Mesenchymal stem cell (in vitro differentiated cells and primary cell): ENCODE results near the gene MEAK7.

ENCODE experiments used
- DNase-seq: peaks from one replicate; pipeline ENCODE4 v3.0.0-alpha.2; 2013
- H2AFZ ChIP-seq: one replicate; pipeline ENCODE4 v1.6.1; 2013; ENCODE audit warnings: low read depth, mild to moderate bottlenecking, control low read depth, inconsistent platforms, low read length, moderate library complexity
- H2AK5ac ChIP-seq: 2 replicates; pipeline ENCODE4 v1.6.1; 2013; ENCODE audit warnings: low read length, moderate library complexity, mild to moderate bottlenecking, inconsistent platforms; ENCODE audit not compliant: severe bottlenecking
- H2BK120ac ChIP-seq: one replicate; pipeline ENCODE4 v1.6.1; 2013; ENCODE audit warnings: low read depth, mild to moderate bottlenecking, inconsistent platforms, low read length, moderate library complexity
- H2BK12ac ChIP-seq, 2 experiments: one replicate each; pipeline ENCODE4 v1.6.1; 2013; ENCODE audit warnings: inconsistent platforms in 2 of 2, low read length in 2 of 2, mild to moderate bottlenecking in 2 of 2, moderate library complexity in 2 of 2, control low read depth in 1 of 2
- H2BK15ac ChIP-seq: one replicate; pipeline ENCODE4 v1.6.1; 2013; ENCODE audit warnings: mild to moderate bottlenecking, low read depth, inconsistent platforms; ENCODE audit not compliant: poor library complexity, severe bottlenecking
- H2BK5ac ChIP-seq: 2 replicates; pipeline ENCODE4 v1.6.1; 2013; ENCODE audit warnings: low read depth, mild to moderate bottlenecking, low read length, control low read depth, inconsistent platforms; ENCODE audit not compliant: poor library complexity, severe bottlenecking
- H3K14ac ChIP-seq, 2 experiments: one replicate each; pipeline ENCODE4 v1.6.1; 2013; ENCODE audit warnings: inconsistent platforms in 2 of 2, low read length in 2 of 2, control low read depth in 1 of 2, mild to moderate bottlenecking in 1 of 2, moderate library complexity in 1 of 2
- H3K18ac ChIP-seq, 2 experiments: one replicate each; pipeline ENCODE4 v1.6.1; 2013; ENCODE audit warnings: inconsistent platforms in 2 of 2, low read length in 2 of 2, control low read depth in 1 of 2, low read depth in 1 of 2, mild to moderate bottlenecking in 1 of 2
- H3K23ac ChIP-seq, 2 experiments: one replicate each; pipeline ENCODE4 v1.6.1; 2013; ENCODE audit warnings: inconsistent platforms in 2 of 2, low read length in 2 of 2, mild to moderate bottlenecking in 2 of 2, moderate library complexity in 2 of 2, control low read depth in 1 of 2
- H3K27ac ChIP-seq: 2 replicates; pipeline ENCODE4 v1.5.1; 2013; ENCODE audit warnings: mild to moderate bottlenecking, moderate library complexity, low read length, control low read depth, inconsistent platforms; ENCODE audit not compliant: poor library complexity, severe bottlenecking
- H3K27me3 ChIP-seq, 2 experiments: 2 replicates each; pipeline versions ENCODE4 v1.6.1 to v1.7.0; 2013; ENCODE audit warnings: low read length in 2 of 2, mild to moderate bottlenecking in 2 of 2, moderate library complexity in 2 of 2, control low read depth in 1 of 2, inconsistent platforms in 1 of 2; ENCODE audit not compliant: control insufficient read depth in 1 of 2, insufficient read depth in 1 of 2
- H3K36me3 ChIP-seq, 2 experiments: 2 replicates each; pipeline versions ENCODE4 v1.6.1 to v1.7.0; 2013; ENCODE audit warnings: low read length in 2 of 2, control low read depth in 1 of 2, inconsistent platforms in 1 of 2, low read depth in 1 of 2, mild to moderate bottlenecking in 1 of 2; ENCODE audit not compliant: insufficient read depth in 2 of 2, control insufficient read depth in 1 of 2
- H3K4ac ChIP-seq, 2 experiments: one replicate each; pipeline ENCODE4 v1.6.1; 2013; ENCODE audit warnings: inconsistent platforms in 2 of 2, low read length in 2 of 2, mild to moderate bottlenecking in 2 of 2, moderate library complexity in 2 of 2, control low read depth in 1 of 2, low read depth in 1 of 2
- H3K4me1 ChIP-seq: 2 replicates; pipeline ENCODE4 v1.6.1; 2013; ENCODE audit warnings: low read depth, low read length, control low read depth; ENCODE audit not compliant: control insufficient read depth, insufficient read depth
- H3K4me2 ChIP-seq: 2 replicates; pipeline ENCODE4 v1.6.1; 2013; ENCODE audit warnings: low read length, mild to moderate bottlenecking, inconsistent platforms; ENCODE audit not compliant: poor library complexity, severe bottlenecking
- H3K4me3 ChIP-seq, 2 experiments: 2 replicates each; pipeline versions ENCODE4 v1.5.1 to v1.7.0; 2013; ENCODE audit warnings: low read length in 2 of 2, mild to moderate bottlenecking in 2 of 2, control low read depth in 1 of 2, low read depth in 1 of 2; ENCODE audit not compliant: insufficient read depth in 1 of 2
- H3K79me1 ChIP-seq: replicated peaks from 2 replicates; pipeline ENCODE4 v1.6.1; 2013; ENCODE audit warnings: mild to moderate bottlenecking, control low read depth, low read length, inconsistent platforms; ENCODE audit not compliant: poor library complexity, severe bottlenecking
- H3K9ac ChIP-seq: 2 replicates; pipeline ENCODE4 v1.7.0; 2013; ENCODE audit warnings: mild to moderate bottlenecking, low read length, moderate library complexity
- H3K9me3 ChIP-seq: 2 replicates; pipeline ENCODE4 v1.7.0; 2013; ENCODE audit warnings: mild to moderate bottlenecking, low read length; ENCODE audit not compliant: control insufficient read depth
- H4K8ac ChIP-seq: one replicate; pipeline ENCODE4 v1.6.1; 2013; ENCODE audit warnings: inconsistent platforms, mild to moderate bottlenecking, low read length, moderate library complexity
- H4K91ac ChIP-seq: one replicate; pipeline ENCODE4 v1.6.1; 2013; ENCODE audit warnings: mild to moderate bottlenecking, low read length, inconsistent platforms
- WGBS: methylation state at CpG from one replicate; pipeline ENCODE4 v1.1.7; 2013; ENCODE audit warnings: mixed read lengths; 5-methylcytosine and 5-hydroxymethylcytosine counted together

Gene MEAK7

DNA sequence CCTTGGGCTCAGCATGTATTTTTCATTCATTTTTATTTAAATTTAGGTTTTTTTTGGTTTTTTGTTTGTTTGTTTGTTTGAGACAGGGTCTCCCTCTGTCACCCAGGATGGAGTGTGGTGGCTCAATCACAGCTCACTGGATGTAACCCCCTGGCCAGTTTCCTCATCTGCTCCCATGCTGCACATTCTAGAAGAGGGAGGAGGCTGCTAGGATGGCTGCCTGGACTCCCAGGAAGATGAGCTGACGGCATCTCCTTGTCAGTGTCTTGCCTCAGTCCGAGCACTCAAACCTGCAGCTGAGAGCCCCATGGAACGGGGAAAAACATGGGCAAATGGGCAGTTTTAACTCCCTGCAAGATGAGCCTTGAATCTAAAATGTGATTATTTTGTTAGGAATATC lies 7.5 kb downstream of the MEAK7 start:
- Histone ChIP-seq H3K79me1 (peaks cover 25% of the 10 kb centered on the region), H4K8ac (no peak overlapping the region)
- 100% methylated on average over 2 of the region's 3 CpGs for WGBS

DNA sequence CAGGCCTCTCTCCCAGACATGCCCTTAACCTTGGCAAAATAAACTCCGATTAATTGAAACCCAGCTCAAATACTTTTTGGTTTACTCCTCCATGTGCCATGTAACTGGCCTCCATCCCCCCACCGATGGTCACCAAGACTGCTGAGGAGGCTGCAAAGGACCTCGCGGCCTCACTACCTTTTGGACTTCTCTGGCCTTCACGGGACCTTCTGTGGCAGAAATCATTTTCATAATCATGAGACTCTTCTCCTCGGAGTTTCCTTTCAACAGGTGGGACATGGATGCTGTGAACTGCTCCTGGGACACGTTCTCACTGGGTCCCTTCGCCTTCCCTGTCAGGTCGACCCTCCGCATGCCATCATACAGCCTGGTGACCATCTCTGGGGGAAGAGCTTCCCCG lies 9.0 kb downstream of the MEAK7 start:
- 98% methylated on average over 11 of the region's 11 CpGs for WGBS

More for the DNA sequence above, 7.5 kb downstream of the MEAK7 start:
- H3K36me3 ChIP-seq = peaks cover 42 to 92% of the 10 kb centered on the region in 2 experiments
- no peak overlapping the region for H3K23ac ChIP-seq
- no peak overlapping the region for H3K14ac ChIP-seq
- H3K27me3 ChIP-seq = no peaks in the 10 kb centered on the region
- peaks cover 10% of the 10 kb centered on the region for H3K4me1 ChIP-seq
- H2BK120ac ChIP-seq = no peak overlapping the region
- H3K4me3 ChIP-seq = no peak overlapping the region
- no peak overlapping the region for H2BK12ac ChIP-seq
- no peak overlapping the region for H3K9ac ChIP-seq
- no peak overlapping the region for H2AK5ac ChIP-seq
- DNase-seq = no peak
- no peak overlapping the region for H2BK5ac ChIP-seq
- H2AFZ ChIP-seq = no peak overlapping the region
- H2BK15ac ChIP-seq = no peak overlapping the region
- no peak overlapping the region for H3K27ac ChIP-seq
- H3K18ac ChIP-seq = no peak overlapping the region
- H3K4ac ChIP-seq = no peak overlapping the region
- no peak overlapping the region for H4K91ac ChIP-seq
- no peak overlapping the region for H3K4me2 ChIP-seq
- H3K9me3 ChIP-seq = no peaks in the 10 kb centered on the region

DNA sequence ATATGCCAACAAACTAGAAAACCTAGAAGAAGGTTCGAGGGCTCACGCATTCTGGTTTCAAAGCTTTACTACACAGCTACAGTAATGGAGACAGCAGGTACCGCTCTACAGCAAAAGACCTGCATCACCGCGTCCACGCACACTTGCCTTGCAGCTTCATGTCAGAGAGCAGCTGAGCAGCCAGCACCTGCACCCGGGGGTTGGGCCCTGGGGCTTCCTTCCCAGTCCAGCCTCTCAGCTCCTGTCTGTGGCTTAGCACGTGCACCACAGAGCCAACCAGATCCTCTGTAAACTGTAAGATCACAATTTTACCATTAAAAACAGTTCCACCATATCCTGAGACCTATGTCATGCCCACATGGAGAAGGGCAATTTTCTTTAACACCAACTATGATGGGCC lies 15.3 kb downstream of the MEAK7 start:
- no peak overlapping the region for H3K4me2 ChIP-seq
- H3K27me3 ChIP-seq = no peaks in the 10 kb centered on the region
- H4K91ac ChIP-seq = no peak overlapping the region
- H2BK15ac ChIP-seq = no peak overlapping the region
- no peaks in the 10 kb centered on the region for H3K9me3 ChIP-seq
- no peak overlapping the region for H2BK5ac ChIP-seq
- no peak overlapping the region for H3K23ac ChIP-seq
- H2AK5ac ChIP-seq = no peak overlapping the region
- H2BK12ac ChIP-seq = no peak overlapping the region
- no peak overlapping the region for H2AFZ ChIP-seq
- no peak for DNase-seq
- no peak overlapping the region for H3K9ac ChIP-seq
- peaks cover 3% of the 10 kb centered on the region for H3K79me1 ChIP-seq
- no peaks in the 10 kb centered on the region for H3K4me1 ChIP-seq
- no peak overlapping the region for H3K4me3 ChIP-seq
- WGBS = 84% methylated on average over 8 of the region's 8 CpGs
- H3K4ac ChIP-seq = no peak overlapping the region
- H3K18ac ChIP-seq = no peak overlapping the region
- H4K8ac ChIP-seq = no peak overlapping the region
- H3K27ac ChIP-seq = no peak overlapping the region
- peaks cover 35 to 87% of the 10 kb centered on the region in 2 experiments for H3K36me3 ChIP-seq
- H3K14ac ChIP-seq = no peak overlapping the region
- no peak overlapping the region for H2BK120ac ChIP-seq

More for the DNA sequence above, 9.0 kb downstream of the MEAK7 start:
- H3K4me2 ChIP-seq = no peak overlapping the region
- no peak overlapping the region for H2AFZ ChIP-seq
- H4K91ac ChIP-seq = no peak overlapping the region
- H3K23ac ChIP-seq = no peak overlapping the region
- no peak overlapping the region for H2BK120ac ChIP-seq
- H4K8ac ChIP-seq = no peak overlapping the region
- H3K9me3 ChIP-seq = no peaks in the 10 kb centered on the region
- no peak for DNase-seq
- no peaks in the 10 kb centered on the region for H3K27me3 ChIP-seq
- H3K9ac ChIP-seq = no peak overlapping the region
- no peak overlapping the region for H2BK15ac ChIP-seq
- H3K4ac ChIP-seq = no peak overlapping the region
- no peak overlapping the region for H2BK12ac ChIP-seq
- H3K79me1 ChIP-seq = peaks cover 18% of the 10 kb centered on the region
- H3K4me1 ChIP-seq = no peaks in the 10 kb centered on the region
- no peak overlapping the region for H3K18ac ChIP-seq
- peaks cover 33 to 94% of the 10 kb centered on the region in 2 experiments for H3K36me3 ChIP-seq
- no peak overlapping the region for H2BK5ac ChIP-seq
- H3K4me3 ChIP-seq = no peak overlapping the region
- no peak overlapping the region for H3K27ac ChIP-seq
- H2AK5ac ChIP-seq = no peak overlapping the region
- no peak overlapping the region for H3K14ac ChIP-seq

DNA sequence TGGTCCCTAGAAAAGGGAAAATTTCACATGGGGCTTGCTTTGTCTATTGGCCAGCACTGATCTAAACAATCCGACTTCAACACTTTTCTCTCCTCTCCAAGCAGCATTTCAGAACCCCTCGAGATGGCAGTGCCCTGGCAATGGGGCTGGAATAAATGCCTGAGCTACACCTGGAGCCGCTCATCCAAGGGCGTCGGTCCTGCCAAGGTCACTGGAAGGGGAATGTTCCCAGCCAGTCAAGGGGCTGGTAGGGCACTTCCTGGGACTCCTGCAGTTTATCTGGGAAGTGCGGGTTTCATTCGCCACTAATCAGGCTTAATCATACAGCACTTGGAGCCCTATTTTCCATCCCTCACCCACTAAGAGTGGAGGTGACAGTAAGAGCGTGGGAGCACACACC lies 17.1 kb downstream of the MEAK7 start:
- Histone ChIP-seq H2AFZ (no peak overlapping the region), H3K4me3 (no peak overlapping the region), H2BK5ac (no peak overlapping the region), H3K79me1 (peaks cover 8% of the 10 kb centered on the region), H3K27me3 (no peaks in the 10 kb centered on the region), H3K4me2 (no peak overlapping the region), H3K27ac (no peak overlapping the region), H2AK5ac (no peak overlapping the region), H3K9me3 (no peaks in the 10 kb centered on the region), H2BK12ac (no peak overlapping the region), H4K91ac (no peak overlapping the region), H3K4me1 (no peaks in the 10 kb centered on the region), H3K4ac (no peak overlapping the region), H3K14ac (no peak overlapping the region), H3K18ac (no peak overlapping the region), H2BK15ac (no peak overlapping the region), H3K36me3 (peaks cover 51 to 89% of the 10 kb centered on the region in 2 experiments), H3K9ac (no peak overlapping the region), H2BK120ac (no peak overlapping the region), H3K23ac (no peak overlapping the region), H4K8ac (no peak overlapping the region)
- 94% methylated on average over 8 of the region's 8 CpGs for WGBS
- no peak for DNase-seq
